B cell (primary cell): ENCODE results near the gene KRTAP10-2. TPM values are rescaled to one million over a fixed set of nuclear protein-coding genes. Genes with fewer than 3 reads are reported as not detected.

Source experiments
- ATAC-seq: fragments of 200-7000 bp; cut with Tn5 transposase; one replicate; pipeline ENCODE4 v1.10.0; 2021; ENCODE audit warnings: low read depth, mild to moderate bottlenecking, moderate number of reproducible peaks, moderate library complexity
- CTCF ChIA-PET: fragments of 350-600 bp; sonication (Branson Sonifier 250); formaldehyde crosslinking; loops from one replicate; lab custom pipeline; 2021; ENCODE audit warnings: antibody characterized with exemption, inconsistent platforms; lab: Charles Lee
- POLR2A ChIA-PET: fragments of 350-600 bp; sonication (Branson Sonifier 250); formaldehyde crosslinking; loops from one replicate; lab custom pipeline; 2021; ENCODE audit warnings: antibody characterized with exemption; lab: Charles Lee
- DNase-seq: peaks from one replicate; pipeline ENCODE4 v3.0.0; 2013
- H2AFZ ChIP-seq: 2 replicates; pipeline ENCODE4 v1.6.1; 2012; ENCODE audit warnings: mild to moderate bottlenecking, low read depth, low read length; ENCODE audit not compliant: insufficient read depth, poor library complexity, severe bottlenecking
- H3K27ac ChIP-seq, 2 donors: 1 replicate in 1 of 2; 2 replicates in 1 of 2; pipeline ENCODE4 v1.5.1; 2012 to 2013; ENCODE audit warnings: low read length in 2 of 2, mild to moderate bottlenecking in 2 of 2, moderate library complexity in 1 of 2
- H3K27me3 ChIP-seq, 4 experiments: fragments of 200-600 bp in 1 of 4; sonication (generic) in 1 of 4; replicated peaks in 1 of 4; 1 replicate in 2 of 4; 2 replicates in 2 of 4; pipeline versions ENCODE4 v1.6.1 to v1.7.0; 2013 to 2016; ENCODE audit warnings: low read length in 3 of 4, mild to moderate bottlenecking in 2 of 4, mixed read lengths in 1 of 4, moderate library complexity in 1 of 4; ENCODE audit not compliant: insufficient read depth in 4 of 4, control insufficient read depth in 3 of 4; ENCODE audit errors: control extremely low read depth in 1 of 4
- H3K36me3 ChIP-seq, 2 experiments: replicated peaks in 1 of 2; 1 replicate in 1 of 2; 2 replicates in 1 of 2; pipeline versions ENCODE4 v1.6.1 to v1.7.1; 2013; ENCODE audit warnings: low read length in 1 of 2; ENCODE audit not compliant: insufficient read depth in 2 of 2, control insufficient read depth in 1 of 2; ENCODE audit errors: control extremely low read depth in 1 of 2, extremely low read depth in 1 of 2
- H3K4me1 ChIP-seq, 2 donors: fragments of 200-600 bp in 1 of 2; sonication (generic) in 1 of 2; 1 replicate in 1 of 2; 2 replicates in 1 of 2; pipeline versions ENCODE4 v1.5.1 to v1.6.1; 2013 to 2017; ENCODE audit warnings: low read length in 2 of 2; ENCODE audit not compliant: control insufficient read depth in 2 of 2, insufficient read depth in 2 of 2
- H3K4me2 ChIP-seq: replicated peaks from 2 replicates; pipeline ENCODE3; 2012; ENCODE audit warnings: mild to moderate bottlenecking, low read depth, low read length; ENCODE audit not compliant: poor library complexity, severe bottlenecking
- H3K4me3 ChIP-seq, 5 experiments: fragments of 200-600 bp in 1 of 5; sonication (generic) in 1 of 5; 1 replicate in 3 of 5; 2 replicates in 2 of 5; pipeline versions ENCODE4 v1.5.1 to v1.7.0; 2011 to 2016; ENCODE audit warnings: low read length in 4 of 5, mild to moderate bottlenecking in 4 of 5, low read depth in 2 of 5, control low read depth in 1 of 5, moderate library complexity in 1 of 5; ENCODE audit not compliant: insufficient read depth in 1 of 5; ENCODE audit errors: control extremely low read depth in 1 of 5, extremely low read depth in 1 of 5
- H3K79me2 ChIP-seq: fragments of 200-600 bp; sonication (generic); one replicate; pipeline ENCODE4 v1.6.0; 2016; ENCODE audit warnings: low read length; ENCODE audit not compliant: control insufficient read depth, insufficient read depth
- H3K9ac ChIP-seq: fragments of 200-600 bp; sonication (generic); 2 replicates; pipeline ENCODE4 v1.6.1; 2017; ENCODE audit warnings: mild to moderate bottlenecking, low read length, moderate library complexity
- H3K9me3 ChIP-seq, 3 donors: one replicate each; pipeline versions ENCODE4 v1.6.1 to v1.7.1; 2013; ENCODE audit warnings: low read length in 2 of 3; ENCODE audit not compliant: control insufficient read depth in 2 of 3, insufficient read depth in 1 of 3; ENCODE audit errors: control extremely low read depth in 1 of 3
- H4K20me1 ChIP-seq: 2 replicates; pipeline ENCODE4 v1.6.0; 2012; ENCODE audit warnings: mild to moderate bottlenecking, low read length; ENCODE audit not compliant: insufficient read depth, control insufficient read depth, poor library complexity, severe bottlenecking
- H3K27ac Mint-ChIP-seq: one replicate; pipeline ENCODE4 v1.8.0; 2021; ENCODE audit warnings: mixed read lengths
- H3K27me3 Mint-ChIP-seq: one replicate; pipeline ENCODE4 v1.8.0; 2021; ENCODE audit warnings: mixed read lengths
- H3K4me1 Mint-ChIP-seq: one replicate; pipeline ENCODE4 v1.8.0; 2021; ENCODE audit warnings: mixed read lengths
- H3K4me3 Mint-ChIP-seq: one replicate; pipeline ENCODE4 v1.8.0; 2021; ENCODE audit warnings: mixed read lengths
- H3K9me3 Mint-ChIP-seq: one replicate; pipeline ENCODE4 v1.8.0; 2022; ENCODE audit warnings: mixed read lengths; ENCODE audit not compliant: insufficient read depth
- CTCF ChIP-seq: fragments of 200-600 bp; IDR thresholded peaks from one replicate; pipeline ENCODE4 v1.8.0; 2022; ENCODE audit warnings: antibody characterized with exemption, mild to moderate bottlenecking
- EZH2 ChIP-seq: IDR thresholded peaks from 2 replicates; pipeline ENCODE4 v1.6.1; 2012; ENCODE audit warnings: borderline replicate concordance, low read depth, mild to moderate bottlenecking, moderate library complexity, low read length; ENCODE audit not compliant: insufficient read depth, poor library complexity, severe bottlenecking
- WGBS: methylation state at CpG from one replicate; pipeline ENCODE4 v1.1.5; 2013; ENCODE audit warnings: missing lambda C conversion rate; ENCODE audit not compliant: insufficient coverage; 5-methylcytosine and 5-hydroxymethylcytosine counted together
- intact Hi-C: fragments of 100-400 bp; cut with micrococcal nuclease; formaldehyde crosslinking; loops from one replicate; pipeline ENCODE4 v1.10.0; 2022
- polyA plus RNA-seq: library from polyadenylated mRNA; depleted of rRNA; stranded (reverse); fragments of >200 nt; gene quantifications from 2 replicates; pipeline ENCODE4 v1.2.3, GENCODE V29; 2012
- total RNA-seq, 2 donors: library from RNA; stranded (reverse); fragments of 120-200 nt in 1 of 2; gene quantifications; 1 replicate in 1 of 2; 2 replicates in 1 of 2; pipeline versions ENCODE4 v1.2.3 to v1.2.4, GENCODE V29; 2013 to 2022

KRTAP10-2 gene
- total and polyA plus RNA-seq, 2 donors (not counting 1 experiment from before 2014, with no cell fraction given): not detected

- intact Hi-C loops: no loop called here
- Histone ChIP-seq H3K9me3 (peaks cover 0 to 6% (median 3%) of the 10 kb centered on the region in 3 donors), H2AFZ (no peak overlapping the region), H3K36me3 (no peaks in the 10 kb centered on the region), H3K4me2 (no peak overlapping the region), H3K27ac (no peak overlapping the region), H3K27me3 (peaks cover 0 to 3% (median 0%) of the 10 kb centered on the region in 4 experiments), H3K4me1 (no peaks in the 10 kb centered on the region), H3K79me2 (no peaks in the 10 kb centered on the region), H3K9ac (no peak overlapping the region), H3K4me3 (no peak overlapping the region), H4K20me1 (no peaks in the 10 kb centered on the region)
- H3K4me1 Mint-ChIP-seq: no peaks in the 10 kb centered on the region
- no peak overlapping the region for H3K27ac Mint-ChIP-seq
- ATAC-seq: no peak
- H3K9me3 Mint-ChIP-seq: peaks cover 4% of the 10 kb centered on the region
- POLR2A ChIA-PET: no interaction called here
- H3K27me3 Mint-ChIP-seq: peaks cover 24% of the 10 kb centered on the region
- no peak for DNase-seq
- TF ChIP-seq CTCF (no peak), EZH2 (no peak)
- WGBS: 76% methylated on average over 2 of the region's 6 CpGs
- CTCF ChIA-PET: no interaction called here
- H3K4me3 Mint-ChIP-seq: no peak overlapping the region
These were observed 44.2 kb upstream of the KRTAP10-2 start for GRCh38 chr21:44595524-44595923.

GRCh38 chr21:44594406-44594916, 43.2 kb upstream of the KRTAP10-2 start:
- ChIA-PET POLR2A (no interaction called here), CTCF (no interaction called here)
- peaks cover 20% of the 10 kb centered on the region for H3K27me3 Mint-ChIP-seq
- peaks cover 0 to 6% (median 3%) of the 10 kb centered on the region in 3 donors for H3K9me3 ChIP-seq
- ATAC-seq (no peak), DNase-seq (no peak)
- H2AFZ ChIP-seq: no peak overlapping the region
- H4K20me1 ChIP-seq: no peaks in the 10 kb centered on the region
- H3K79me2 ChIP-seq: no peaks in the 10 kb centered on the region
- H3K4me1 Mint-ChIP-seq: no peaks in the 10 kb centered on the region
- H3K27me3 ChIP-seq: peaks cover 0 to 3% (median 0%) of the 10 kb centered on the region in 4 experiments
- no peak overlapping the region for H3K27ac ChIP-seq
- H3K9me3 Mint-ChIP-seq: peaks cover 4% of the 10 kb centered on the region
- H3K4me3 Mint-ChIP-seq: no peak overlapping the region
- TF ChIP-seq EZH2 (no peak), CTCF (no peak)
- 84% methylated on average over 11 of the region's 12 CpGs for WGBS
- H3K9ac ChIP-seq: no peak overlapping the region
- H3K4me2 ChIP-seq: no peak overlapping the region
- no peaks in the 10 kb centered on the region for H3K36me3 ChIP-seq
- intact Hi-C loops: no loop called here
- H3K4me1 ChIP-seq: no peaks in the 10 kb centered on the region
- no peak overlapping the region for H3K27ac Mint-ChIP-seq
- H3K4me3 ChIP-seq: no peak overlapping the region
